GM19023 (cell line): ENCODE results near the gene PNPLA4.

Experiments
- ATAC-seq: cut with Tn5 transposase; IDR thresholded peaks from one replicate; pipeline ENCODE4 v1.9.1; 2021; ENCODE audit warnings: mild to moderate bottlenecking, moderate library complexity; ENCODE audit not compliant: unreplicated experiment

Gene PNPLA4

DNA sequence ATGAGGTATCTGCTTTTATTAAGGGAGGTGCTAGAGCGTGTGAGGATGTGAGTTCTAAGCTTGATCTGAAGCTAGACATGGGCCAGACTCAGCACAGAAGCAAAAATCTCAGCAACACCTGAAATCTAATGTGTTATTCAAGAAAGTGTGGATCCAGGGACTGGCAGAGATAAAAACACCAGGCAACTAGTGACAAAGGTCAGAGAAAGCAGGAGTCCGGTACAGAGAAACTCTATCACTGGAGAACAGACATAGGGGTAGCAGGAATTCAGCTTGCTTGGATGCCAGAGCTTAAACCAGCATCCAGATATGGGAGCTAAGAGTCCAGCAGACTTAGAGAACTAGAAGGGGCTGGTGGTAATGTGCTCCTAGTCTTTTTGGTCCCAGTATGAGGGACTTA is 50.3 kb downstream of the PNPLA4 start:
- ATAC-seq = no peak

DNA sequence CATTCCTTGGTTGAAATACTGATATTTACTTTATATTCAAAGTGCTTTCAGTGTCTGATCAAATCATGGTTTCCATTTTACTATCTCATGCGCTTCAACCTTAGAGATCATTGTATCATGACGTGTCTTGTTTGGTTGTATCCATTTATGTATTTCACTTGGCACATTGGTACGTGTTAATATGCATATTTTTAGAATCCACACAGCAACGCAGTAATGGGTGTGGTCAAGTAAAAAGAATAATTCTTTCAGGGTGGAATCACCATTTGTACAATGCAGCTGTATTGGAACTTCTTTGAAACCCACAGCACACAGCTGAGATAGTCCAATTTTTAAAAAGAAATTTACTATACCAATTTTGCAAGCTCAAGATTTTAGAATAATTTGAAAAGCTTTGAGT is 55.2 kb downstream of the PNPLA4 start:
- ATAC-seq = no peak

DNA sequence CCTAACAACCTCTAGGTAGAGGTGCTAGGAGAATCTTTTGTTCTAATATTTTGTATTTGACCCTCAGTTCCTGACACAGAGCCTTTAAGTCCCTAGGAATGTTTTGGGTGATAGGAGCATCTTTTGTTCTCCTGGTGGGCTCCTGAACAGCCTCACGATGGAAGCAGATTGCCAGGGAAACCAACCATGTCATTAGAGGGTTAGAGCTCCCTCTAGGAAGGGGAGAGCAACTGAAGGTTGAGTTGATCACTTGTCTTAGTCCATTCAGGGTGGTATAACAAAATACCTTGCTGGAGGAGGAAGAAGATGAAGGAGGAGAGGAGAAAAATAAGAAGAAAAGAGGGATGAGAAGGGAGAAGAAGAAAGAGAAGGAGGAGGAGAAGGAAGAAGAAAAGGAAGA is 75.0 kb downstream of the PNPLA4 start:
- no peak for ATAC-seq
